ES-I3 (cell line): ENCODE measurements around the gene FABP7.

Experiments used
- H3K36me3 ChIP-seq: 2 replicates; pipeline ENCODE4 v1.6.1; 2013; ENCODE audit warnings: mild to moderate bottlenecking, low read length, control low read depth, moderate library complexity; ENCODE audit not compliant: insufficient read depth
- H3K4me1 ChIP-seq: 2 replicates; pipeline ENCODE4 v1.6.1; 2013; ENCODE audit warnings: mild to moderate bottlenecking, control low read depth, low read length; ENCODE audit not compliant: insufficient read depth
- H3K9ac ChIP-seq: 2 replicates; pipeline ENCODE4 v1.6.1; 2013; ENCODE audit warnings: low read depth, mild to moderate bottlenecking, low read length, moderate library complexity
- H3K9me3 ChIP-seq: 2 replicates; pipeline ENCODE4 v1.6.1; 2013; ENCODE audit warnings: mild to moderate bottlenecking, low read length, moderate library complexity; ENCODE audit not compliant: control insufficient read depth, insufficient read depth

FABP7 gene

GRCh38 chr6:122798099-122798641, 18.7 kb downstream of the FABP7 start:
- no peaks in the 10 kb centered on the region for H3K36me3 ChIP-seq
- H3K9ac ChIP-seq: no peak overlapping the region

DNA sequence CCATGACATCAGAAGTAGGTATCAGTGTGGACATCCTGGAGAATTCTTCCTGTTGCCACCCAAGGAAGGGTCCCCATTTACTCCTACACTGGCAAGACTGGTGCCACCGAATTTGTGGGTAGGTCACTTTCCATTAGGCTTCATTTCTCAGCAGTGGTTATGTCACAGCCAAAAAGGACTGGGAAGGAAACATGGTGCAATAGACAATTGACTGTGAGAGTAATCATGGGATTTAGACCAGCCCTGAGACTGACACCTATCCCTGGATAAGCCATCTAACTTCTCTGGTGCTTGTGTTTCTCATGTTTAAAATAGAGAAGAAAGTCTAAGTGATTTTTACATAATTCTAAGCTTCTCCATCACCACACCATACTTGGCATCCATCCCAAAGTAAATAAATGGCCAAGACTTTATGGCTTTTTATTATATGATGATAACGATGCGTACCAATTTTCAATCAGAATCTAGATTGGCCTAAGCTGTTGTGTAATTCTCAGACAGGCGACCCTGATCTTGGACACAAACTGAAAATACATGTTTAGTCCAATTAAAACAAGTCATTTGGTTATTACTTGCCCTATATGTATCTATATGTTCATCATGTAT, 19.7 kb downstream of the FABP7 start:
- Histone ChIP-seq H3K36me3 (no peaks in the 10 kb centered on the region), H3K9me3 (no peaks in the 10 kb centered on the region), H3K9ac (no peak overlapping the region), H3K4me1 (no peaks in the 10 kb centered on the region)

More at GRCh38 chr6:122798099-122798641, 18.7 kb downstream of the FABP7 start:
- no peaks in the 10 kb centered on the region for H3K9me3 ChIP-seq
- no peaks in the 10 kb centered on the region for H3K4me1 ChIP-seq

- Histone ChIP-seq H3K4me1 (no peaks in the 10 kb centered on the region), H3K36me3 (no peaks in the 10 kb centered on the region), H3K9me3 (no peaks in the 10 kb centered on the region), H3K9ac (no peak overlapping the region)
Observed at GRCh38 chr6:122799916-122800686, 20.6 kb downstream of the FABP7 start.

- H3K36me3 ChIP-seq: no peaks in the 10 kb centered on the region
- H3K4me1 ChIP-seq: no peaks in the 10 kb centered on the region
- no peaks in the 10 kb centered on the region for H3K9me3 ChIP-seq
- no peak overlapping the region for H3K9ac ChIP-seq
Observed at GRCh38 chr6:122800906-122801305, 21.4 kb downstream of the FABP7 start.

DNA sequence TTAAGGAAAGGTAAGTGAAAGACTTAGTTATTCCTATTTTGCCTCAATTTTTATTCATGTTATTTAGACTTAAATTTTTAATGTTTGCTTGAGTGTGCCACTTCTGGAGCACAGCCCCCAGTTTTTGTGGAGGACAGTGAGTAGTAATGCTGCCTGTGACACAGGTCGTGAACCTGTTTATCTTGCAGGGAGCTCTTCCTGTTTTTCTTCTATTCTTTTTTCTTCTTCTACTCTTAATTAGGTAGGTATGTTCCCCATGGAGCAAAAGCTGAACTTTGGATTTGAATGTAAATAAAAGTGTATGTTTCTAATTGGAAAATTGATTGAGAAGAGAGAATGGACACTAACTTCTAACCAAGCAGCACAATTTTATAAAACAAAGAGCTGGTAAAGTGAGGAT, 21.9 kb downstream of the FABP7 start:
- Histone ChIP-seq H3K9ac (no peak overlapping the region), H3K9me3 (no peaks in the 10 kb centered on the region), H3K4me1 (no peaks in the 10 kb centered on the region), H3K36me3 (no peaks in the 10 kb centered on the region)

DNA sequence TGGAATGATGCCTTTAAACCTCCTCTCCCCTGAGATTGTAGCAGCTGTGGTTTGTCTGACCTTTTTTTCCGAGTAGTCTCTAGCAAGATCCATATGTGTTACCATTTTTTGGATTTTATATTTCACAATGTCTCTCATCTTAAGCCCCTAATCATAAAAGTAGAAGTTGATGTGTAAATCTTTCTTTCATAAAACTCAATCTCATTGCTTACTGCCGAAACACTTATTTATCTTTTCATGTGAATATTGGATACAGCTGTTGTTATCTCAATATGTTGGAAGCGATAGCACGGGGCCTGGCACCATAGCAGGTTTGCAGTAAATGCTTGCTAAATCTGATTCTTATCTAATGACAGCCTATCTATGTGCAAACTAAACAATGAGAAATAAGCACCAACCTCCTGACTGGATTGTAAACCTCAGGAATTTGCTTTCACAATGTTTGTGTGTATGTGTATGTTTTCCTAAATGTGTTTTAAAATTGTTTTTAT, 23.7 kb downstream of the FABP7 start:
- H3K36me3 ChIP-seq: no peaks in the 10 kb centered on the region
- H3K9me3 ChIP-seq: no peaks in the 10 kb centered on the region

DNA sequence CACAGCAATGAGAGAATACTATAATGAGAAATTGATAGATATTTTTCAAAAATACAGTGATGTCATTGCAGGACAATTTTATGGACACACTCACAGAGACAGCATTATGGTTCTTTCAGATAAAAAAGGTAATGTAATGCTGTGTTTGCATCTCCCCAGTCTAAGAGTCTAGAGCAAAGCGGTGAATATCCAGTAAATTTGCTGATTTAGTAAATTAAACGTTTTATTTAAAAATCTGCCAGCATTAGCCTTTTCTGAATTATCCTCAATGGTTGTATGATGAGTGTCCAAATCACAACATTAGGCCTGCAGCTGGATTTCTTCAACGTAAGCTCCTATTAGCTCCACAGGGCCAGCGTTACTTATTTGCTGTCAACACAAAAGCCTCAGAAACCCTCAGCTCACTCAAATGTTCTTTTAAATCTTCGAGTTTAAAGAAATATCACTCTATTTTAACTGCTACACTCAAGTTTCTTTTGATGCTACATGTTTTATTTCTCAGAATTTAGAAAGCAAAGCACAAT, 25.5 kb downstream of the FABP7 start:
- H3K9ac ChIP-seq: no peak overlapping the region
- H3K9me3 ChIP-seq: no peaks in the 10 kb centered on the region
- H3K36me3 ChIP-seq: no peaks in the 10 kb centered on the region
- H3K4me1 ChIP-seq: no peaks in the 10 kb centered on the region

More for the DNA sequence above, 23.7 kb downstream of the FABP7 start:
- no peaks in the 10 kb centered on the region for H3K4me1 ChIP-seq
- H3K9ac ChIP-seq: no peak overlapping the region

DNA sequence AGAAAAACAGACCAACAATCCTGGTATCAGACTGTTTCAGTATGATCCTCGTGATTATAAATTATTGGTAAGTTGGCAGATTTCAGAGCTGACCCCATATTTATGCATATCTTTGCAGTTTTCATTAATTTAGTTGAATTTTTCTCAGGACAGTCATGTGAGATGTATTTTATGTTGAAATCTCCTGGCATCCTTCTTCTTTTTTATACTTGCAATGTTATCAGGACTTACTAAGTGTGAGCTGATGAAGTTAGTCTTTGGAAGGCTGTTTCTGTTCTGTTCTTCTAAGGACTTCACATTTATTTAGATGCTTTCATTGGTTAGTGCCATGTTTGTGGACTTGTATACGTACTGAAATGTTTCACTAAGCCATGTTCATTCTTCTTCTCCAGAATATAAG, 26.8 kb downstream of the FABP7 start:
- H3K36me3 ChIP-seq: no peaks in the 10 kb centered on the region
- H3K9me3 ChIP-seq: no peaks in the 10 kb centered on the region
- H3K4me1 ChIP-seq: no peaks in the 10 kb centered on the region
- no peak overlapping the region for H3K9ac ChIP-seq

- Histone ChIP-seq H3K9ac (no peak overlapping the region), H3K9me3 (no peaks in the 10 kb centered on the region), H3K36me3 (no peaks in the 10 kb centered on the region), H3K4me1 (no peaks in the 10 kb centered on the region)
Observed at GRCh38 chr6:122808121-122808885, 28.8 kb downstream of the FABP7 start.

- H3K4me1 ChIP-seq: no peaks in the 10 kb centered on the region
- no peak overlapping the region for H3K9ac ChIP-seq
- no peaks in the 10 kb centered on the region for H3K36me3 ChIP-seq
- H3K9me3 ChIP-seq: no peaks in the 10 kb centered on the region
Observed at GRCh38 chr6:122809001-122809400, 29.5 kb downstream of the FABP7 start.

DNA sequence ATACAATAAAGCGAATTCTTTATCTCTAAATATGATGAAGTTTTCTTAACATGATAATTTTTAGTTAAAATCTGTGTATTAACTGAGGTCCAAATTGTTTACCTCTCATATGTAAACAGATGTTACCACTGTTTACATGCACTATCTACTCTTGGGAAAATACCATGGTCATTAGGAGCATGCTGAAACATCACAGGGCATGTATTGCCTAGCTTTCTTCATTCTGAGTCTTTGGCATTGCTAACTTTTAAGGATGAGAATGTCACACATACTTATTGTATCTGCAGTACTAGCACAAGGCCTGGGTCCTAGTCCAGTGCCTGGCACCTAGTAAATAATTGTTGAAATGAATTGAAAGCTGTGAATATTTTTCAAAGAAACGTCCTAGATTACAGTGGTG, 30.2 kb downstream of the FABP7 start:
- Histone ChIP-seq H3K36me3 (no peaks in the 10 kb centered on the region), H3K9me3 (no peaks in the 10 kb centered on the region), H3K9ac (no peak overlapping the region)

GRCh38 chr6:122810189-122810588, 30.7 kb downstream of the FABP7 start:
- no peaks in the 10 kb centered on the region for H3K4me1 ChIP-seq
- no peaks in the 10 kb centered on the region for H3K9me3 ChIP-seq
- no peak overlapping the region for H3K9ac ChIP-seq
- H3K36me3 ChIP-seq: no peaks in the 10 kb centered on the region

More for the DNA sequence above, 30.2 kb downstream of the FABP7 start:
- H3K4me1 ChIP-seq: no peaks in the 10 kb centered on the region

- H3K9ac ChIP-seq: no peak overlapping the region
- H3K36me3 ChIP-seq: no peaks in the 10 kb centered on the region
- H3K9me3 ChIP-seq: no peaks in the 10 kb centered on the region
- H3K4me1 ChIP-seq: peaks cover 14% of the 10 kb centered on the region
Observed at GRCh38 chr6:122817358-122817757, 37.8 kb downstream of the FABP7 start.

DNA sequence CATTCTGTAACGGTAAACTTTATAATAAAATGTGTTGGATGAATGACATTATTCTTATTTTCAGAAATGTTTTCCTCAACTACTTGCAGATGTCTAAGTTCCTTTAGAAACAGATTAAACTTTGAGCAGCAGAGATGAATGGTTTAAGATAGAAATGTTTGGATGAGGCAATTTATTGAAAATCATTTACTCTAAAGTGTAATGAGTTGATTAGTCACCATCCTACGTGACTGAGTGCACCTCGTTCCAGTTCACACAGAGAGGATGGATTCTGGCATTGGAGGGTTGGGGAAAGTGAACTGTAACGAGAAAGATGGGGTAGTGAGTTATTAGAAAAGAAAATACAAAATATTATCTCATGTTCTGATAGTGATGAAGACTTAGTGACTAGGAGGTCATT, 38.2 kb downstream of the FABP7 start:
- Histone ChIP-seq H3K36me3 (no peaks in the 10 kb centered on the region), H3K4me1 (peaks cover 14% of the 10 kb centered on the region), H3K9ac (no peak overlapping the region), H3K9me3 (no peaks in the 10 kb centered on the region)
